Trophoblast cell (in vitro differentiated cells and primary cell): ENCODE data around the gene CZIB.

Experiments
- DNase-seq, 2 donors: peaks; one replicate each; pipeline ENCODE4 v3.0.0-alpha.2; 2016
- H2AFZ ChIP-seq: 2 replicates; pipeline ENCODE4 v1.6.1; 2013; ENCODE audit warnings: low read length, moderate library complexity, mild to moderate bottlenecking; ENCODE audit not compliant: insufficient read depth, poor library complexity
- H2AK5ac ChIP-seq: 2 replicates; pipeline ENCODE4 v1.6.1; 2013; ENCODE audit warnings: mild to moderate bottlenecking, low read length
- H2BK120ac ChIP-seq: 2 replicates; pipeline ENCODE4 v1.6.1; 2013; ENCODE audit warnings: low read length, mild to moderate bottlenecking, moderate library complexity; ENCODE audit not compliant: insufficient read depth, poor library complexity
- H2BK12ac ChIP-seq: 2 replicates; pipeline ENCODE4 v1.6.1; 2013; ENCODE audit warnings: mild to moderate bottlenecking, low read length, moderate library complexity
- H2BK5ac ChIP-seq: 2 replicates; pipeline ENCODE4 v1.6.1; 2013; ENCODE audit warnings: low read length, low read depth, moderate library complexity, mild to moderate bottlenecking; ENCODE audit not compliant: poor library complexity
- H3K14ac ChIP-seq: 2 replicates; pipeline ENCODE4 v1.6.1; 2013; ENCODE audit warnings: mild to moderate bottlenecking, low read length
- H3K18ac ChIP-seq: 2 replicates; pipeline ENCODE4 v1.6.1; 2013; ENCODE audit warnings: mild to moderate bottlenecking, low read length
- H3K23ac ChIP-seq: 2 replicates; pipeline ENCODE4 v1.6.1; 2013; ENCODE audit warnings: low read length
- H3K27ac ChIP-seq: 2 replicates; pipeline ENCODE4 v1.5.1; 2013; ENCODE audit warnings: low read depth, mild to moderate bottlenecking, inconsistent platforms, low read length, moderate library complexity
- H3K27me3 ChIP-seq: 2 replicates; pipeline ENCODE4 v1.6.1; 2013; ENCODE audit warnings: inconsistent platforms, mild to moderate bottlenecking, low read length, moderate library complexity; ENCODE audit not compliant: insufficient read depth
- H3K36me3 ChIP-seq, 2 experiments: 1 replicate in 1 of 2; 2 replicates in 1 of 2; pipeline ENCODE4 v1.6.1; 2013; ENCODE audit warnings: low read length in 2 of 2, mild to moderate bottlenecking in 2 of 2, moderate library complexity in 1 of 2; ENCODE audit not compliant: insufficient read depth in 2 of 2, control insufficient read depth in 1 of 2
- H3K4ac ChIP-seq: 2 replicates; pipeline ENCODE4 v1.6.1; 2013; ENCODE audit warnings: low read depth, mild to moderate bottlenecking, low read length, moderate library complexity
- H3K4me1 ChIP-seq, 2 experiments: 1 replicate in 1 of 2; 2 replicates in 1 of 2; pipeline ENCODE4 v1.6.1; 2013; ENCODE audit warnings: low read length in 2 of 2, mild to moderate bottlenecking in 2 of 2, moderate library complexity in 1 of 2; ENCODE audit not compliant: insufficient read depth in 2 of 2, control insufficient read depth in 1 of 2
- H3K4me2 ChIP-seq: 2 replicates; pipeline ENCODE4 v1.6.1; 2013; ENCODE audit warnings: inconsistent platforms, mild to moderate bottlenecking, low read length, moderate library complexity
- H3K4me3 ChIP-seq: 2 replicates; pipeline ENCODE4 v1.5.1; 2013; ENCODE audit warnings: mild to moderate bottlenecking, low read depth, low read length, inconsistent platforms
- H3K79me1 ChIP-seq: one replicate; pipeline ENCODE4 v1.6.1; 2013; ENCODE audit warnings: low read length
- H3K79me2 ChIP-seq: 2 replicates; pipeline ENCODE4 v1.6.1; 2013; ENCODE audit warnings: low read length, mild to moderate bottlenecking; ENCODE audit not compliant: control insufficient read depth, insufficient read depth, poor library complexity
- H3K9ac ChIP-seq: 2 replicates; pipeline ENCODE4 v1.6.1; 2013; ENCODE audit warnings: mild to moderate bottlenecking, low read length
- H3K9me3 ChIP-seq: 2 replicates; pipeline ENCODE4 v1.6.1; 2013; ENCODE audit warnings: low read depth, mild to moderate bottlenecking, control low read depth, inconsistent platforms, low read length; ENCODE audit not compliant: insufficient read depth
- H4K12ac ChIP-seq: 2 replicates; pipeline ENCODE4 v1.6.1; 2013; ENCODE audit warnings: low read depth, mild to moderate bottlenecking, low read length, moderate library complexity
- H4K8ac ChIP-seq: 2 replicates; pipeline ENCODE4 v1.6.1; 2013; ENCODE audit warnings: low read depth, mild to moderate bottlenecking, low read length, moderate library complexity
- H4K91ac ChIP-seq: one replicate; pipeline ENCODE4 v1.6.1; 2013; ENCODE audit warnings: low read depth, mild to moderate bottlenecking, low read length, moderate library complexity
- WGBS: extraction: QIAGEN DNeasy Blood & Tissue Kit; methylation state at CpG from one replicate; pipeline ENCODE4 v1.1.7; 2013; ENCODE audit warnings: missing lambda C conversion rate; ENCODE audit not compliant: insufficient read length, insufficient coverage; ENCODE audit errors: extremely low coverage; 5-methylcytosine and 5-hydroxymethylcytosine counted together

Gene CZIB

GRCh38 chr1:53246261-53247134 is 26.1 kb upstream of the CZIB start:
- Histone ChIP-seq H2BK12ac (no peak overlapping the region), H2AK5ac (no peak overlapping the region), H3K23ac (no peak overlapping the region), H3K4me3 (no peak overlapping the region), H3K4me2 (no peak overlapping the region), H3K9me3 (no peaks in the 10 kb centered on the region), H3K27ac (no peak overlapping the region), H3K79me1 (no peaks in the 10 kb centered on the region), H4K12ac (no peak overlapping the region), H3K4ac (no peak overlapping the region), H4K91ac (no peak overlapping the region), H2AFZ (no peak overlapping the region), H3K14ac (no peak overlapping the region), H3K18ac (no peak overlapping the region), H3K4me1 (no peaks in the 10 kb centered on the region), H3K79me2 (no peaks in the 10 kb centered on the region), H2BK5ac (no peak overlapping the region), H3K27me3 (no peaks in the 10 kb centered on the region), H3K36me3 (no peaks in the 10 kb centered on the region), H4K8ac (no peak overlapping the region), H3K9ac (no peak overlapping the region), H2BK120ac (no peak overlapping the region)
- 100% methylated on average over 1 of the region's 4 CpGs for WGBS
- DNase-seq: no peak

DNA sequence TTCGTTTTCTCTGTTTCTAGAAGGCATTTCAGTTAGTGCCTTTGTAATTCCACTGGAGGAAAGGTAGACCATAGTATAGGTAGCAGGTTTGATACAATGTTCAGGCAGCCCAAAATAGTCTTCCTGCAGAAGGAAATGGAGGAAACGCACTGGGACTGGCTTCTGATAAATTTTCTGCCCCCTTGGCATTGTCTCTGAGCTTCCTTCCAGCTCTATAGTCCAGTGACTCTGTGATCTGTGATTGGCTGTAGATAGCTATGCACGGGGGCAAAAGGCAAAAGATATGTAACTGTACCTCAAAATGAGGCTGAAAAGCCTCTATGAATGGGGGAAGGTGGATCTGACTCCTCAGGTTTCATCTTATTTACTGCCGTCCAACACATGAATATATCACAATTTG is 23.7 kb upstream of the CZIB start:
- H3K79me2 ChIP-seq: no peaks in the 10 kb centered on the region
- no peak overlapping the region for H2AK5ac ChIP-seq
- H4K91ac ChIP-seq: no peak overlapping the region
- H3K4ac ChIP-seq: no peak overlapping the region
- H3K9ac ChIP-seq: no peak overlapping the region
- H3K36me3 ChIP-seq: no peaks in the 10 kb centered on the region
- no peak overlapping the region for H3K18ac ChIP-seq
- DNase-seq: no peak
- H3K4me3 ChIP-seq: no peak overlapping the region
- no CpG with 5 or more reads among the region's 4 CpGs for WGBS
- H3K4me2 ChIP-seq: no peak overlapping the region
- no peak overlapping the region for H4K8ac ChIP-seq
- no peak overlapping the region for H3K14ac ChIP-seq
- no peak overlapping the region for H4K12ac ChIP-seq
- no peaks in the 10 kb centered on the region for H3K9me3 ChIP-seq
- no peaks in the 10 kb centered on the region for H3K27me3 ChIP-seq
- H3K23ac ChIP-seq: no peak overlapping the region
- no peaks in the 10 kb centered on the region for H3K79me1 ChIP-seq
- H3K4me1 ChIP-seq: peaks cover 0 to under 1% of the 10 kb centered on the region in 2 experiments
- H2BK120ac ChIP-seq: no peak overlapping the region
- H2BK5ac ChIP-seq: no peak overlapping the region
- H3K27ac ChIP-seq: no peak overlapping the region
- H2BK12ac ChIP-seq: no peak overlapping the region
- H2AFZ ChIP-seq: no peak overlapping the region

GRCh38 chr1:53242381-53242780 is 21.9 kb upstream of the CZIB start:
- Histone ChIP-seq H3K9me3 (no peaks in the 10 kb centered on the region), H3K4ac (no peak overlapping the region), H3K79me1 (peaks cover 6% of the 10 kb centered on the region), H3K4me2 (no peak overlapping the region), H3K9ac (no peak overlapping the region), H4K91ac (no peak overlapping the region), H3K27ac (no peak overlapping the region), H3K4me1 (peaks cover 7 to 8% of the 10 kb centered on the region in 2 experiments), H3K23ac (no peak overlapping the region), H2AK5ac (no peak overlapping the region), H2BK5ac (no peak overlapping the region), H3K79me2 (peaks cover 9% of the 10 kb centered on the region), H3K27me3 (no peaks in the 10 kb centered on the region), H4K8ac (no peak overlapping the region), H4K12ac (no peak overlapping the region), H3K36me3 (no peaks in the 10 kb centered on the region), H3K18ac (no peak overlapping the region), H2BK120ac (no peak overlapping the region), H3K14ac (no peak overlapping the region), H2BK12ac (no peak overlapping the region), H3K4me3 (no peak overlapping the region), H2AFZ (no peak overlapping the region)
- DNase-seq: no peak
- WGBS: no CpG with 5 or more reads among the region's 4 CpGs

- H3K23ac ChIP-seq: no peak overlapping the region
- no peak overlapping the region for H2BK120ac ChIP-seq
- H4K91ac ChIP-seq: no peak overlapping the region
- no CpG with 5 or more reads among the region's 2 CpGs for WGBS
- H4K8ac ChIP-seq: no peak overlapping the region
- H3K9me3 ChIP-seq: no peaks in the 10 kb centered on the region
- DNase-seq: no peak
- no peak overlapping the region for H3K4me2 ChIP-seq
- H3K14ac ChIP-seq: no peak overlapping the region
- no peaks in the 10 kb centered on the region for H3K36me3 ChIP-seq
- H3K79me2 ChIP-seq: peaks cover 9% of the 10 kb centered on the region
- peaks cover 7 to 8% of the 10 kb centered on the region in 2 experiments for H3K4me1 ChIP-seq
- H3K4ac ChIP-seq: no peak overlapping the region
- no peak overlapping the region for H3K18ac ChIP-seq
- H3K27ac ChIP-seq: no peak overlapping the region
- H3K79me1 ChIP-seq: peaks cover 6% of the 10 kb centered on the region
- H2BK12ac ChIP-seq: no peak overlapping the region
- H2AFZ ChIP-seq: no peak overlapping the region
- no peak overlapping the region for H2BK5ac ChIP-seq
- H3K9ac ChIP-seq: no peak overlapping the region
- no peaks in the 10 kb centered on the region for H3K27me3 ChIP-seq
- no peak overlapping the region for H2AK5ac ChIP-seq
- no peak overlapping the region for H3K4me3 ChIP-seq
- H4K12ac ChIP-seq: no peak overlapping the region
These were observed 21.4 kb upstream of the CZIB start for GRCh38 chr1:53241828-53242227.
